Ovary (tissue), 9 donors: ENCODE measurements around the gene STIM2. TPM values are rescaled to one million over a fixed set of nuclear protein-coding genes. Genes with fewer than 3 reads are reported as not detected.
"Not testable (repeated sequence)": the region's sequence is repeated elsewhere in the genome, so short reads cannot be mapped to it uniquely, and the experiment has no call there.

Experiments
- DNase-seq, 5 donors: peaks; one replicate each; pipeline ENCODE4 v3.0.0-alpha.2; 2019 to 2020
- H3K27ac ChIP-seq, 2 donors: fragments of 200-600 bp; one replicate each; pipeline versions ENCODE4 v1.5.1 to v1.8.0; 2019 to 2022
- H3K27me3 ChIP-seq: fragments of 200-600 bp; one replicate; pipeline ENCODE4 v1.8.0; 2022
- H3K36me3 ChIP-seq: fragments of 200-600 bp; sonication (generic); one replicate; pipeline ENCODE4 v1.5.1; 2019
- H3K4me1 ChIP-seq: one replicate; pipeline ENCODE4 v1.8.1; 2013; ENCODE audit warnings: mild to moderate bottlenecking, moderate library complexity; ENCODE audit not compliant: insufficient read depth
- H3K4me3 ChIP-seq: fragments of 200-600 bp; sonication (generic); one replicate; pipeline ENCODE4 v1.5.1; 2017
- H3K9me3 ChIP-seq, 2 donors: fragments of 200-600 bp in 1 of 2; sonication (generic) in 1 of 2; one replicate each; pipeline versions ENCODE4 v1.5.1 to v1.8.1; 2013 to 2019; ENCODE audit warnings: mild to moderate bottlenecking in 1 of 2, moderate library complexity in 1 of 2
- CTCF ChIP-seq, 3 donors: fragments of 450-650 bp in 2 of 3; fragments of 200-600 bp in 1 of 3; IDR thresholded peaks; one replicate each; pipeline versions ENCODE4 v1.5.1 to v1.8.0; 2016 to 2022; ENCODE audit warnings: antibody characterized with exemption in 3 of 3, mild to moderate bottlenecking in 1 of 3
- EP300 ChIP-seq: sonication (generic); formaldehyde crosslinking; IDR thresholded peaks from one replicate; pipeline ENCODE4 v1.6.1; 2017; ENCODE audit warnings: antibody characterized with exemption
- POLR2A ChIP-seq: fragments of 450-650 bp; IDR thresholded peaks from one replicate; pipeline ENCODE4 v1.6.1; 2017; ENCODE audit warnings: antibody characterized with exemption, mild to moderate bottlenecking, moderate library complexity
- WGBS, 3 donors: extraction: QIAGEN DNeasy Blood & Tissue Kit in 1 of 3; methylation state at CpG; one replicate each; pipeline versions ENCODE4 v1.1.5 to v1.1.7; 2013 to 2017; 5-methylcytosine and 5-hydroxymethylcytosine counted together
- intact Hi-C, 4 donors: fragments of 100-400 bp; cut with DNase I; formaldehyde crosslinking; loops; one replicate each; pipeline versions ENCODE4 v1.11.0 to v1.15.1; 2022 to 2023
- polyA plus RNA-seq, 2 donors: library from polyadenylated mRNA; stranded (reverse); fragments of 200-250 nt in 1 of 2; fragments of 350-450 nt in 1 of 2; fragmentation: Illumina TruSeq in 1 of 2; extraction: RNeasy Lipid Tissue Mini Kit (QIAGEN cat#74804) in 1 of 2; gene quantifications; one replicate each; pipeline ENCODE4 v1.2.3, GENCODE V29; 2013 to 2014
- total RNA-seq, 7 donors: library from RNA; depleted of rRNA in 2 of 7; stranded (reverse); fragments of >200 nt in 2 of 7; fragmentation: NEBNext Ultra II Directional in 3 of 7; extraction: Animal tissue kit (Norgen Biotek cat#: 25700) in 3 of 7; gene quantifications; one replicate each; pipeline versions ENCODE4 v1.1.0 to v1.2.4, GENCODE V29; 2016 to 2023
- donor health status: DM: no; HTN: no; CAD: no; lungs with moderate emphysema.
- donor health status: DM: no; HTN: no; CAD: no.
- donor health status: Bipolar disorder and iron deficiency.
- donor health status: DM: yes; HTN: yes; CAD: no.
- donor health status: DM: no; HTN: no; CAD: no.
- donor health status: DM: yes; HTN: yes; CAD: no.

STIM2 gene
- total and polyA plus RNA-seq, 9 donors = 24.0 to 47.9 (median 38.8) TPM

GRCh38 chr4:26962720-26963119 is 102.1 kb downstream of the STIM2 start:
- Histone ChIP-seq H3K27ac (no peak overlapping the region), H3K9me3 (no peaks in the 10 kb centered on the region), H3K36me3 (no peaks in the 10 kb centered on the region), H3K4me3 (no peak overlapping the region), H3K4me1 (peaks cover 2% of the 10 kb centered on the region), H3K27me3 (no peaks in the 10 kb centered on the region)
- intact Hi-C loops = loop anchor here in 1 of 4 donors (5.0 kb wide), 1 partner anchor 1095 kb away; no protein-coding TSS in a partner anchor
- no peak for DNase-seq
- TF ChIP-seq POLR2A = no peak
- TF ChIP-seq CTCF (IDR thresholded peaks at IDR 0.05) = no peak

GRCh38 chr4:26964512-26964911 is 103.9 kb downstream of the STIM2 start:
- DNase-seq = no peak
- TF ChIP-seq EP300 = no peak
- TF ChIP-seq CTCF (IDR thresholded peaks at IDR 0.05) = no peak
- TF ChIP-seq POLR2A = no peak
- 39 to 54% (median 47%) methylated on average over 1 of the region's 1 CpG for WGBS, 3 donors
- Histone ChIP-seq H3K36me3 (no peaks in the 10 kb centered on the region), H3K4me1 (no peaks in the 10 kb centered on the region), H3K27ac (no peak overlapping the region), H3K9me3 (no peaks in the 10 kb centered on the region), H3K4me3 (no peak overlapping the region), H3K27me3 (no peaks in the 10 kb centered on the region)
- intact Hi-C loops = loop anchor here in 1 of 4 donors (5.0 kb wide), 1 partner anchor 1097 kb away; no protein-coding TSS in a partner anchor

- 89 to 93% (median 91%) methylated on average over 1 of the region's 1 CpG for WGBS, 3 donors
- H3K27ac ChIP-seq = no peak overlapping the region
- TF ChIP-seq EP300 (no peak), POLR2A (no peak), CTCF (IDR thresholded peaks at IDR 0.05) (no peak)
- H3K9me3 ChIP-seq = no peaks in the 10 kb centered on the region
- H3K4me3 ChIP-seq = no peak overlapping the region
- DNase-seq = no peak
- H3K27me3 ChIP-seq = no peaks in the 10 kb centered on the region
- H3K4me1 ChIP-seq = no peaks in the 10 kb centered on the region
- H3K36me3 ChIP-seq = no peaks in the 10 kb centered on the region
- intact Hi-C loops = loop anchor here in 1 of 4 donors (5.0 kb wide), 1 partner anchor 1098 kb away; no protein-coding TSS in a partner anchor
Measured at GRCh38 chr4:26964994-26965393, 104.4 kb downstream of the STIM2 start.

GRCh38 chr4:26975464-26976181 is 115.0 kb downstream of the STIM2 start:
- DNase-seq = not testable (repeated sequence)
- WGBS, 3 donors = 96 to 98% (median 98%) methylated on average over 12 of the region's 12 CpGs

GRCh38 chr4:26978387-26979053 is 117.9 kb downstream of the STIM2 start:
- no peaks in the 10 kb centered on the region for H3K27me3 ChIP-seq

More at GRCh38 chr4:26975464-26976181, 115.0 kb downstream of the STIM2 start:
- H3K27ac ChIP-seq, intact Hi-C loops, H3K9me3 ChIP-seq, H3K4me1 ChIP-seq, H3K4me3 ChIP-seq, H3K27me3 ChIP-seq, H3K36me3 ChIP-seq: not testable (repeated sequence)

More at GRCh38 chr4:26978387-26979053, 117.9 kb downstream of the STIM2 start:
- Histone ChIP-seq H3K27ac (no peak overlapping the region), H3K36me3 (no peaks in the 10 kb centered on the region), H3K9me3 (no peaks in the 10 kb centered on the region), H3K4me1 (peaks cover 5% of the 10 kb centered on the region), H3K4me3 (no peak overlapping the region)
- no peak for TF ChIP-seq EP300
- DNase-seq = no peak
- intact Hi-C loops = no loop called here
- WGBS, 3 donors = 63 to 78% (median 74%) methylated on average over 2 of the region's 2 CpGs
